ENCODE data around the gene ANLN. TPM values are rescaled to one million over a fixed set of nuclear protein-coding genes. Genes with fewer than 3 reads are reported as not detected.

Gene ANLN
- total RNA-seq, 1 donor from 2014 or later = 40.6 TPM

- no peak for TF ChIP-seq CTCF (IDR thresholded peaks at IDR 0.05; ENCODE audit: unreplicated experiment)
- Mint-ChIP-seq H3K27me3 (no peaks in the 10 kb centered on the region), H3K27ac (no peak overlapping the region), H3K9me3 (ENCODE audit: low read depth) (peaks cover 6% of the 10 kb centered on the region), H3K36me3 (ENCODE audit: insufficient read depth) (no peaks in the 10 kb centered on the region), H3K4me1 (ENCODE audit: low read depth) (no peaks in the 10 kb centered on the region), H3K4me3 (ENCODE audit: low read depth) (no peak overlapping the region)
- DNase-seq (ENCODE audit: low spot score, unreplicated experiment) = no peak
Measured at GRCh38 chr7:36472141-36472729, 82.6 kb downstream of the ANLN start.

- Mint-ChIP-seq H3K36me3 (ENCODE audit: insufficient read depth) (no peaks in the 10 kb centered on the region), H3K4me3 (ENCODE audit: low read depth) (no peak overlapping the region), H3K4me1 (ENCODE audit: low read depth) (no peaks in the 10 kb centered on the region), H3K9me3 (ENCODE audit: low read depth) (peaks cover 3% of the 10 kb centered on the region), H3K27ac (no peak overlapping the region), H3K27me3 (no peaks in the 10 kb centered on the region)
- TF ChIP-seq CTCF (IDR thresholded peaks at IDR 0.05; ENCODE audit: unreplicated experiment) = peak; percentile 72
- DNase-seq (ENCODE audit: low spot score, unreplicated experiment) = peak; percentile 45
Measured at GRCh38 chr7:36473454-36474282, 84.0 kb downstream of the ANLN start.

- Mint-ChIP-seq H3K4me3 (ENCODE audit: low read depth) (no peak overlapping the region), H3K27me3 (no peaks in the 10 kb centered on the region), H3K9me3 (ENCODE audit: low read depth) (peaks cover 10% of the 10 kb centered on the region), H3K27ac (peak overlapping the region; percentile 2), H3K36me3 (ENCODE audit: insufficient read depth) (no peaks in the 10 kb centered on the region), H3K4me1 (ENCODE audit: low read depth) (no peaks in the 10 kb centered on the region)
- TF ChIP-seq CTCF (IDR thresholded peaks at IDR 0.05; ENCODE audit: unreplicated experiment) = no peak
- DNase-seq (ENCODE audit: low spot score, unreplicated experiment) = no peak
Measured at GRCh38 chr7:36474283-36475010, 84.8 kb downstream of the ANLN start.

- Mint-ChIP-seq H3K4me3 (ENCODE audit: low read depth) (no peak overlapping the region), H3K27me3 (no peaks in the 10 kb centered on the region), H3K9me3 (ENCODE audit: low read depth) (peaks cover 15% of the 10 kb centered on the region), H3K4me1 (ENCODE audit: low read depth) (no peaks in the 10 kb centered on the region), H3K27ac (no peak overlapping the region), H3K36me3 (ENCODE audit: insufficient read depth) (no peaks in the 10 kb centered on the region)
- TF ChIP-seq CTCF (IDR thresholded peaks at IDR 0.05; ENCODE audit: unreplicated experiment) = no peak
- no peak for DNase-seq (ENCODE audit: low spot score, unreplicated experiment)
Measured at GRCh38 chr7:36475011-36475342, 85.3 kb downstream of the ANLN start.

- Mint-ChIP-seq H3K27me3 (no peaks in the 10 kb centered on the region), H3K4me1 (ENCODE audit: low read depth) (no peaks in the 10 kb centered on the region), H3K4me3 (ENCODE audit: low read depth) (no peak overlapping the region), H3K36me3 (ENCODE audit: insufficient read depth) (no peaks in the 10 kb centered on the region), H3K9me3 (ENCODE audit: low read depth) (peaks cover 19% of the 10 kb centered on the region), H3K27ac (no peak overlapping the region)
- DNase-seq (ENCODE audit: low spot score, unreplicated experiment) = no peak
- no peak for TF ChIP-seq CTCF (IDR thresholded peaks at IDR 0.05; ENCODE audit: unreplicated experiment)
Measured at GRCh38 chr7:36475381-36475780, 85.7 kb downstream of the ANLN start.
